Ascending aorta (tissue), 2 donors: Measurements from ENCODE around the gene TAX1BP3. TPM values are rescaled to one million over a fixed set of nuclear protein-coding genes. Genes with fewer than 3 reads are reported as not detected.

ENCODE experiments used
- DNase-seq, 2 donors: peaks; one replicate each; pipeline ENCODE4 v3.0.0-alpha.2; 2019; ENCODE audit warnings: low spot score in 2 of 2
- H3K27ac ChIP-seq, 2 donors: fragments of 200-600 bp; sonication (generic); one replicate each; pipeline ENCODE4 v1.5.1; 2016 to 2017; ENCODE audit warnings: mild to moderate bottlenecking in 1 of 2
- H3K27me3 ChIP-seq: fragments of 200-600 bp; sonication (generic); one replicate; pipeline ENCODE4 v1.5.1; 2017
- H3K36me3 ChIP-seq, 2 donors: fragments of 200-600 bp; sonication (generic); one replicate each; pipeline ENCODE4 v1.5.1; 2016
- H3K4me1 ChIP-seq, 2 donors: fragments of 200-600 bp; sonication (generic); one replicate each; pipeline ENCODE4 v1.5.1; 2016 to 2017; ENCODE audit warnings: mild to moderate bottlenecking in 1 of 2
- H3K4me3 ChIP-seq, 2 donors: fragments of 200-600 bp; sonication (generic); one replicate each; pipeline ENCODE4 v1.5.1; 2016 to 2017; ENCODE audit warnings: mild to moderate bottlenecking in 1 of 2
- H3K9me3 ChIP-seq, 2 donors: fragments of 200-600 bp; sonication (generic); one replicate each; pipeline ENCODE4 v1.5.1; 2016
- CTCF ChIP-seq, 3 experiments: fragments of 200-600 bp in 2 of 3; fragments of 450-650 bp in 1 of 3; sonication (generic) in 2 of 3; IDR thresholded peaks; one replicate each; pipeline ENCODE4 v1.5.1; 2016 to 2019; ENCODE audit warnings: antibody characterized with exemption in 3 of 3, mild to moderate bottlenecking in 1 of 3, moderate library complexity in 1 of 3
- intact Hi-C: fragments of 100-400 bp; cut with DNase I; formaldehyde crosslinking; loops from one replicate; pipeline ENCODE4 v1.15.1; 2023
- total RNA-seq: library from RNA; depleted of rRNA; stranded (reverse); fragments of >200 nt; gene quantifications from one replicate; pipeline ENCODE4 v1.1.0, GENCODE V29; 2016

The TAX1BP3 gene
- total RNA-seq, 1 donor from 2014 or later: 165 TPM

GRCh38 chr17:3636908-3637373, 31.4 kb downstream of the TAX1BP3 start:
- no peak for TF ChIP-seq CTCF (IDR thresholded peaks at IDR 0.05)
- H3K27ac ChIP-seq: peak overlapping the region; percentile 92 to 96
- DNase-seq: no peak
- peak overlapping the region; percentile 84 to 85 for H3K4me3 ChIP-seq
- H3K4me1 ChIP-seq: peaks cover 11 to 15% of the 10 kb centered on the region in 2 donors
- intact Hi-C loops: loop anchor here (1.0 to 10.0 kb wide), 2 partner anchors 31 to 88 kb away; partner anchors contain the start of genes EMC6, HASPIN and TAX1BP3
- H3K36me3 ChIP-seq: peaks cover 0 to under 1% of the 10 kb centered on the region in 2 donors
- no peaks in the 10 kb centered on the region for H3K27me3 ChIP-seq
- no peaks in the 10 kb centered on the region for H3K9me3 ChIP-seq

DNA sequence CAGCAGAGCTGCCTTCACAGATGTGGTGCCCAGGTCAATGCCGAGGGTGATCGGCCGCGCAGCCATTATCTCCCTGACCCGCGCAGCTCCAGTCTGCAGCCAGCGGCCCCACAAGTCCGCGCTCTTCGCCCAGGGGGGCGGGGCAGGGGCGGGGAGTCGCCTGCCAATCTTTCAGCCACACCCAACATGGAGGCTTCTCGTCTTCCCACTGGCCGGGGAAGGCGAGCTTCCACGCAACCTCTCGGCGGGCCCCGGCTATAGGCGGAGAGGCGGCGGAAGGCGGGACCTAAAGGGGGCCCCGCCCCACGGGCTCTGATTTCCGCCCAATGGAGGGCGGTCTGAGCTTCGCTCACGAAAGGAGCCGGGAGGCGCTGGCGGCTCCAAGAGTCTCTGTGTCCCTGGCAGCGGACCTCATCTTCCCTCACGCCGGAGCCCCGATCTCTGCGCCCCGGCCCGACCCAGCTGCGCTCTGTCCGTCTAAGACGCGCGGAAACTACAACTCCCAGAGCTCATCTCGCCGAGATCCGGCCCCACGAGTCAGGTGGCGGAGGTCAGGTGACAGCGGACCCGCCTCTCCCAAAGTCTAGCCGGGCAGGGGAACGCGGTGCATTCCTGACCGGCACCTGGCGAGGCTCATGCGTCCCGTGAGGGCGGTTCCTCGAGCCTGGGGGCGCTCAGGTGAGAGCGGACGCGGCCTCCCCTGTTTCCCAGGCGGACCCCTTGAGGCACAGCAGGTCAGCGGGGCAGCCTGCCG, 32.0 kb downstream of the TAX1BP3 start, which contains the start of the genes CTNS and SHPK:
CTNS (plus strand) TSS at position 607 of the 754 bp plus-strand sequence. CDS start 3,447 bp downstream, outside the sequence.
SHPK (minus strand) TSS at position 97 of the 754 bp plus-strand sequence; CDS start at position 66, 31 bp downstream.
- H3K36me3 ChIP-seq: no peaks in the 10 kb centered on the region
- no peak for TF ChIP-seq CTCF (IDR thresholded peaks at IDR 0.05)
- DNase-seq: peak; percentile 90 to 98
- peak within 1 kb of the TSS; percentile 92 to 96 for H3K27ac ChIP-seq
- H3K27me3 ChIP-seq: no peaks in the 10 kb centered on the region
- peak within 1 kb of the TSS; percentile 84 to 85 for H3K4me3 ChIP-seq
- no peaks in the 10 kb centered on the region for H3K9me3 ChIP-seq
- peaks cover 11 to 15% of the 10 kb centered on the region in 2 donors for H3K4me1 ChIP-seq
- intact Hi-C loops: loop anchor here (1.0 to 10.0 kb wide), 2 partner anchors 32 to 88 kb away; partner anchors contain the start of genes EMC6, HASPIN and TAX1BP3

GRCh38 chr17:3635474-3636153, 32.8 kb downstream of the TAX1BP3 start:
- Histone ChIP-seq H3K9me3 (no peaks in the 10 kb centered on the region), H3K27me3 (no peaks in the 10 kb centered on the region), H3K4me3 (peak overlapping the region; percentile 84 to 85), H3K4me1 (peaks cover 11 to 15% of the 10 kb centered on the region in 2 donors), H3K27ac (peak overlapping the region in 1 of 2 donors; percentile 96), H3K36me3 (peaks cover 0 to under 1% of the 10 kb centered on the region in 2 donors)
- DNase-seq: no peak
- intact Hi-C loops: loop anchor here (1.0 to 10.0 kb wide), 2 partner anchors 33 to 89 kb away; partner anchors contain the start of genes EMC6, HASPIN and TAX1BP3
- peak in 1 of 3 experiments; percentile 19 for TF ChIP-seq CTCF (IDR thresholded peaks at IDR 0.05)

DNA sequence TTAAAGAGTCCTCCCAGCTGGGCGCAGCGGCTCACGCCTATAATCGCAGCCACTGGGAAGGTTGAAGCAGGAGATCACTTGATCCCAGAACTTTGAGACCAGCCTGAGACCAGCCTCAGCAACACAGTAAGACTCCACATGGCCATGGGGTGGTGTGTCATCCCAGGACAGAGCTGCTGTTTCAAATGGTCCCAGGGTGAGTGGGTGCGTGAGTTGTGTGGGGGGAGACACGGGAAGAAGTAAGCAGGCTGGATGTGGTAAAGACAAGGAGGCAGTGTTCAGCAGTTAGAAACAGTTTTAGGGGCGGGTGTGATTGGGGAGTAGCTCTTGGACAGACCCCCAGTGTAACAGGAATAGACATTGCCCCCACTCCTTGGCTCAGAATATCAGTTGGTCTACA, 36.1 kb downstream of the TAX1BP3 start:
- peaks cover 23 to 28% of the 10 kb centered on the region in 2 donors for H3K36me3 ChIP-seq
- no peak overlapping the region for H3K27ac ChIP-seq
- no peaks in the 10 kb centered on the region for H3K27me3 ChIP-seq
- H3K9me3 ChIP-seq: no peaks in the 10 kb centered on the region
- H3K4me1 ChIP-seq: peaks cover 10% of the 10 kb centered on the region in 2 donors
- intact Hi-C loops: loop anchor here (10.0 kb wide), 1 partner anchor 93 kb away; the partner anchor contains the start of gene HASPIN
- no peak overlapping the region for H3K4me3 ChIP-seq
- no peak for DNase-seq
- TF ChIP-seq CTCF (IDR thresholded peaks at IDR 0.05): no peak

- H3K27ac ChIP-seq: no peak overlapping the region
- intact Hi-C loops: loop anchor here (10.0 kb wide), 1 partner anchor 94 kb away; the partner anchor contains the start of gene HASPIN
- no peak for TF ChIP-seq CTCF (IDR thresholded peaks at IDR 0.05)
- H3K36me3 ChIP-seq: peaks cover 23 to 38% of the 10 kb centered on the region in 2 donors
- no peaks in the 10 kb centered on the region for H3K27me3 ChIP-seq
- DNase-seq: no peak
- H3K9me3 ChIP-seq: no peaks in the 10 kb centered on the region
- H3K4me1 ChIP-seq: peaks cover 5% of the 10 kb centered on the region in 2 donors
- no peak overlapping the region for H3K4me3 ChIP-seq
Observed at GRCh38 chr17:3630781-3631180, 37.6 kb downstream of the TAX1BP3 start.
